Posterior cingulate gyrus (tissue), 11 donors: Measurements from ENCODE around the gene DGCR8.

Experiments used
- DNase-seq, 10 donors: peaks; one replicate each; pipeline versions ENCODE4 v3.0.0 to v3.0.0-alpha.2; 2020 to 2021; ENCODE audit warnings: mixed read lengths in 3 of 10
- intact Hi-C: fragments of 100-400 bp; cut with DNase I; formaldehyde crosslinking; loops from one replicate; pipeline ENCODE4 v1.15.1; 2023

Gene DGCR8

DNA sequence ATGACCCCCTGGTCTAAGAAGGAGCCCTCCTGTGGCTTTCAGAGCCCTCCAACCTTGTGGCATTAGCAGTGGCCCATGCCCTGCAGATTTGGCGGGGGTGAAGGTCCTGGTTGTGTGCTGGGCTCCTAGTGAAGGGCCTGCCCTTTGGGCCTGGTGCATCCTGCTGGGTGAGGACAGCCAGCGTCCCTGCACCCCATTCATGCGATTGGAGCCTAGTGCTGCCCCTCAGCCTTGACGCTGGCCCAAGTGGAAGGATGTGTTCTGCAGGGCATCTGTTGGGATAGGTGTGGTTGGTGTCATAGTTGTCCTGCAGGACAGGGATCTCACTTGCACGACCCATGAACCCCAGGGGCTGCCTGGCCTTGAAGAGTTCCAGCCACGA, 28.1 kb upstream of the DGCR8 start:
- peak in 1 of 10 donors; percentile 77 for DNase-seq
- intact Hi-C loops = no loop called here

DNA sequence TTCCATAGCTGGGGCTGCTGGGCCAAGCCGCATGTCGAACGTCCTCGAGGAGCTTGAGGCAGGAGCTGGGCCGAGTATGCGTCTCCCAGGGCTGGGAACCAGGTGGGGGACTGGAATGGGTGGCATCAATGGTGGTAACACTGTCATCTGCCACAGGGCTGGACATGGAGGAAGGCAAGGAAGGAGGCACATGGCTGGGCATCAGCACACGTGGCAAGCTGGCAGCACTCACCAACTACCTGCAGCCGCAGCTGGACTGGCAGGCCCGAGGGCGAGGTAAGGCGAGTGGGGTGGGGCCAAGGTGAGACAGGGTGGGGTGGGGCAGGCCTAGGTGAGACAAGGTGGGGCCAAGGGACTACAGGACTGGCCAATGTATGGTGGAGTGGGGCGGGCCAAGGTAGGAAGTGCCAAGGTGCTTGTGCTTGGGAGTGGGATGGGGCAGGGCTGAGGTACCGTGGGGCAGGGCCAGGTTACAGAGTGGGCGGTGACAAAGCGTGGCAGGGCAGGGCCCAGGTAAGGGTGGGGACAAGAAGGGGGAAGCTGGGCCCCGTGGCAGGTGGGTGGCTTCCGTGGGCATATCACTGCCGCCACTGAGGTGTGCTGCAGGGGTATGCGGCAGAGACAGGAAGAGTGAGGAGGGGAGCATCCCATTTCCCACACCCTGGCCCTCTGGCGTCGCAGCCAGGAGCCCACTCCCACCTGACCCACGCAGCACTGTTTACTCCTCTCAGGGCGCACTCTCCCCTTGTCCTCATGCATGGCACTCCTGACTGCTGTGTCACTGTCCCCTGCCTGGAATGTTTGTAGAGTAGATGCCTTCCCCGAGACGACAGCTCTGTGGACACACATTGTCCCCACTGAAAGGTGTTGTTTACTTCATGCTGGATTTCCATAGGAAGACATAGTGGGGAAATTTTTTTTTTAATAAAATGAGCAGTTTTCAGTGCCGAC, 27.5 kb upstream of the DGCR8 start:
- intact Hi-C loops = no loop called here
- DNase-seq = peak in 1 of 10 donors; percentile 69

- intact Hi-C loops = no loop called here
- DNase-seq = peak in 1 of 10 donors; percentile 71
Measured at GRCh38 chr22:20053407-20054033, 26.5 kb upstream of the DGCR8 start.

- DNase-seq = peak in 1 of 10 donors; percentile 66
- intact Hi-C loops = no loop called here
Measured at GRCh38 chr22:20054034-20054427, 26.0 kb upstream of the DGCR8 start.

- intact Hi-C loops = no loop called here
- DNase-seq = peak in 1 of 10 donors; percentile 59
Measured at GRCh38 chr22:20054485-20054884, 25.6 kb upstream of the DGCR8 start.

DNA sequence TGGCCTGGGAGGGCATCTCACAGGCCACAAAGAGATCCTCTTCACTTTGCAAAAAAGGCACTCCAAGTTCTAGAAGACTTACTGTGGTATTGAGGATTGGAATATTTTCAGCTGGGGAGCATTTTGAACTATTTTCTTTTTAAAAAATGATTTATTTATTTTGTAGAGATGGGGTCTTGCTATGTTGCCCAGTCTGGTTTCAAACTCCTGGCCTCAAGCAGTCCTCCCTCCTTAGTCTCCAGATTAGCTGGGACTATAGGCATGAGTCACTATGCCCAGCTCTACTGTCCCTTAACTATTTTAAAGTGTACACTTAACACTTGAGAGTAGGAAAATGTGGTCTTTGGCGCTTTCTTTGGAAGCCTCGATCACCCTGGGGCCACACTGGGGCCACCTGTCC, 24.9 kb upstream of the DGCR8 start:
- intact Hi-C loops = no loop called here
- DNase-seq = no peak

DNA sequence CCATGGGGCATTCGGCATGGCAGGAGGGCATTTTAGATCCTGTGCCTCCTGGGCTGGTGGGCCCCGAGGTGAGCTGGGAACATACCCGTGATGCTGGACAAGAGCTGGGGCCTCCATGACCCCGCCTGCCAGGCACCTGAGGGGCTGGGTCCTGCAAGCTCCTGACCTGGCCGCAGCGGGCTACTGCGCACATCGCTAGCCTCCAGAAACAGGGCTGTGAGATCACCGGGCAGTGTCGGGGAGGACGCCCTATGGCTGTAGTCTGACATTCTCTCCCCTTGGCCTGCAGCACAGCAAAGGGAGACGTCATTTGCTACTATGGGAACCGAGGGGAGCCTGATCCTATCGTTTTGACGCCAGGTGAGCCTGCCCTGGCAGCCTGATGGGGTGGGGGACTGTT, 24.4 kb upstream of the DGCR8 start:
- peak in 1 of 10 donors; percentile 71 for DNase-seq
- intact Hi-C loops = no loop called here

DNA sequence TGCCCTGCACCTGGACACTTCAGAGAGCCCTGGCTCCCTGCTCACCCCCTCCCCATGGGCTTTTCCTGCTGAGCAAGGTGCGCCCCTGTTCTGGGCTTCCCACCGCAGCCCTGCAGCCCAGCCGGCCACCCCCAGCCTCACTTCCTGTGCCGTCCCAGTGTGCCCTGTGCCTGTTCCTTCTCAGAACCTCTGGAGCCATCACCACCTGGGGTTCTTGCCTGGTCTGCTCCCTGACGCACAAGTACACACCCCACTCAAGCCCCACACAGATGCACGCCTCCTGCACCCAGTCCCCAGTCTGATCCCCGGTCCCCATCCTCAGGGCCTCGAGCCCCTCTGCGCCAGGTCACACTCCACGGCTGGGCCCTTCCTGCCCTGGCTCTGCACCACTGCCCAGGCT, 23.9 kb upstream of the DGCR8 start:
- peak in 1 of 10 donors; percentile 69 for DNase-seq
- intact Hi-C loops = no loop called here

DNA sequence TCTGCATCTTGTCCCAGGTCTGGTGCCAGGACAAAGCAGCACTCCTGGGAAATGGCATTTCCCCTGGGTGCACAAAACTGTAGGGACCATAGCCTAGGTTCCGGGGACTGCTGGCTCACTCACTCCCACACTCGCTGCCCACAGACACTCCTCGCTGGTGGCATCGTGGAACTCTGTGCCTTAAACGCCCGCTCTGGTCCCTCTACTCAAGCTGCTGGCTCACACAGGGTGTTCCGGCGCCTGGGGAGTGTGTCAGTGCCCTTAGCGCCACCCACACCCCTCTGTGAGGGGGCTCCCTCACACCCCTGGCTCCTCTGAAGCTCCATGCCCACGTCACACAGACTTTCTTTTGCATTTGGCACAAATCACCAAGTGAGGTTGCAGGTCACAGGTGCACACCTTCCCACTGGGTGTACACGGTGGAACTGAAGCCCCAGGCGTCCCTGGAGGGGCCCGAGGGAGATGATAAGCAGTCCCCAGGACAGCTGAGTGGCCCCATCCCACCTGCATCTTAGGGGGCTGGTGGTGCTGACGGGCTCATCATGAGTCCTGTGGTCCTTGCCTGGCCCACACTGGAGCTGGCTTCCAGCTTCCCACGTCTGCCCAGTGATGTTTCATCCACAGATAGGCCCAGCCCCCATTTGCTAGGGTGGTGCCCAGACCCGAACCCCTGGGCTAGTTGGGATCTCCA, 23.2 kb upstream of the DGCR8 start:
- intact Hi-C loops = no loop called here

DNA sequence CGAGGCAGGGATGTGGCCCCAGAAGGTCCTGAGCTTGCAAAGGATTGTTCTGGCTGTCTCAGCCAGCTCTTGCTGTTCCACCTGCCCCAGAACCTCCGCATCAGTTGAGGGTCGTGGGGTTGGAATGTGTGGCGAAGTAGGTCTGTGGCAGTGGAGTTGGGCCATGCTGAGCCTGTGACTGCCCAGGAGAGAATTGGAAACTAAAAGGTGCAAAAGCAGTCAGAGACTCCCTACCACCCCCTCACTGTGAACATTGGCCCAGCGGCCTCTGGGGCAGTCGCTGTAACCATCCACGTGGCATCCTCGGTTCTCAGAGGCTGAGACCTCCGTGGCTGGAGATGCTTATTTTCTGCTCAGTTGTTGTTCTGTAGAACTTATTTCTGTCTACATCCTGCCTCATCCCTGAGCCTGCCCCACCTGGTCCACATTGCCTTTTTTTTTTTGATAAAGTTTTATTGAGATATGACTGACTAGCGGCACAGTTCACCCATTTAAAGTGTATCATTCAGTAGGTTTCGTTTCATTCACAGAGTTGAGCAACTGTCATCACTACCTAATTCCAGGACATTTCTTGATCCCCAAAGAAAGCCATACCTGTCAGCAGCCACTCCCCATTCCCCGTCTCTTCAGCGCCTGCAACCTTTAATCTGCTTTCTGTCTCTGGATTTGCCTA, 22.3 kb upstream of the DGCR8 start:
- intact Hi-C loops = no loop called here
- DNase-seq = peak in 2 of 10 donors; percentile 35 to 50

More for the DNA sequence above, 23.2 kb upstream of the DGCR8 start:
- peak in 3 of 10 donors; percentile 48 to 75 (median 65) for DNase-seq

- intact Hi-C loops = no loop called here
- no peak for DNase-seq
Measured at GRCh38 chr22:20058989-20059770, 20.9 kb upstream of the DGCR8 start.

DNA sequence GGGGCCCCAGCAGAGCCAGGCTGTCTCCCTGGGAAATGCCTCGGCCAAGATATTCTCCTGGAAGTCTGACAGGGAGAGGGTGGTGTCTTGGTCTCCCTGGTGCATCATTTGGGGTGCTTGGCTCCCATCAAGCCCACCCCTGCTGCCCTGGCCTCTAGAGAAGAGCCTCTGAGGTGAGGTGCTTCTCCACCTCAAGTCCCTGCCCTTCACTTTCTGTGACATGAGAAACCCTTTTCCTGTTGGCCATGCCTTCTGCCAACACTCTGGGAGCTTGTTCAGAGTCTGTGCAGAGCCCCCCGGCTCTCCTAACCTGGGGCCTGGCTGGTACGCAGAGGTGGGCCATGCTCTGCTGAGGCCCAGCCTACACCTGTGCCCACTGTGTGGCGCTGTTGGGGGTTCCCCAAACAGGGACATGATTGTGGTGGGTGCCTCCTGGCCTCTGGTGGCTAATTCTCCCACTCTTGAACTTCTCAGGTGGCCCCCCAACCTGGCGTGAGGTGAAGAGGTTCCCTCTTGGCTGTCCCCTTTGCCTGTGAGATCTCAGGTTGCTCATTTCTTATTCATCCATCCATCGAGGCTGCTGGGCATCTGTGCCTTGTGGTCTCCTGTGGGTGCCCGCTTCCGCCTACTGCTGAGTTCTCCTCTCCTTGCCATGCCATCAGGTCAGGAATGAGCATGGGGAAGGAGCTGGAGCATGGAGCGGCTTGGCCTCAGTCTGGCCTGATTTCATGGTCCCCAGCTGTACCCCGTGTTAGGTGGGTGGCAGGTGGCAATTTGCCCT, 19.2 kb upstream of the DGCR8 start:
- intact Hi-C loops = no loop called here
- DNase-seq = peak in 1 of 10 donors; percentile 75

DNA sequence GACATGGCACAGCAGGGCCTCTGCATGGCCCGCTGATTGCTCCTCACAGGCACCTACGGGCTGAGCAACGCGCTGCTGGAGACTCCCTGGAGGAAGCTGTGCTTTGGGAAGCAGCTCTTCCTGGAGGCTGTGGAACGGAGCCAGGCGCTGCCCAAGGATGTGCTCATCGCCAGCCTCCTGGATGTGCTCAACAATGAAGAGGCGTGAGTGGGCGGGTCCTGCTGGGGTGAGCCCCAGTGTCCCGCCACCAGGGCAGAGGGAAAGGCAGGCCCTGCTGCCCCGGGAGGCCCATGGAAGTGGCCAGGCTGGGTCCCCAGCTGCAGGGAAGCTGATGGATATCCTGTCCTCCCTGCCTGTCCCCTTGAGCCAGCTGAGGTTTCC, 18.6 kb upstream of the DGCR8 start:
- peak in 7 of 10 donors; percentile 29 to 91 (median 56) for DNase-seq
- intact Hi-C loops = no loop called here

- DNase-seq = peak in 2 of 10 donors; percentile 70 to 77
- intact Hi-C loops = no loop called here
Measured at GRCh38 chr22:20062043-20062765, 17.8 kb upstream of the DGCR8 start.

DNA sequence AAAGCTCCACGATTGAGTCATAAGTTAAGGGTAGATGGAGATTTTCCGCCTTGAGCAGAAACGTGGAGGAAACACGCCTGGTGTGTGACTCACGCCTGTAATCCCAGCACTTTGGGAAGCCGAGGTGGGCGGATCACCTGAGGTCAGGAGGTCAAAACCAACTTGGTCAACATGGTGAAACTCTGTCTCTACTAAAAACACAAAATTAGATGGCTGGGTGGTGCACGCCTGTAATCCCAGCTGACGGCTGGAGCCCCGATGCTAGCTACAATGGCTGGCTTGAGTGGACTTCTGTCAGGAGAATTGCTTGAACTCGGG, 17.3 kb upstream of the DGCR8 start:
- intact Hi-C loops = no loop called here
- DNase-seq = no peak

DNA sequence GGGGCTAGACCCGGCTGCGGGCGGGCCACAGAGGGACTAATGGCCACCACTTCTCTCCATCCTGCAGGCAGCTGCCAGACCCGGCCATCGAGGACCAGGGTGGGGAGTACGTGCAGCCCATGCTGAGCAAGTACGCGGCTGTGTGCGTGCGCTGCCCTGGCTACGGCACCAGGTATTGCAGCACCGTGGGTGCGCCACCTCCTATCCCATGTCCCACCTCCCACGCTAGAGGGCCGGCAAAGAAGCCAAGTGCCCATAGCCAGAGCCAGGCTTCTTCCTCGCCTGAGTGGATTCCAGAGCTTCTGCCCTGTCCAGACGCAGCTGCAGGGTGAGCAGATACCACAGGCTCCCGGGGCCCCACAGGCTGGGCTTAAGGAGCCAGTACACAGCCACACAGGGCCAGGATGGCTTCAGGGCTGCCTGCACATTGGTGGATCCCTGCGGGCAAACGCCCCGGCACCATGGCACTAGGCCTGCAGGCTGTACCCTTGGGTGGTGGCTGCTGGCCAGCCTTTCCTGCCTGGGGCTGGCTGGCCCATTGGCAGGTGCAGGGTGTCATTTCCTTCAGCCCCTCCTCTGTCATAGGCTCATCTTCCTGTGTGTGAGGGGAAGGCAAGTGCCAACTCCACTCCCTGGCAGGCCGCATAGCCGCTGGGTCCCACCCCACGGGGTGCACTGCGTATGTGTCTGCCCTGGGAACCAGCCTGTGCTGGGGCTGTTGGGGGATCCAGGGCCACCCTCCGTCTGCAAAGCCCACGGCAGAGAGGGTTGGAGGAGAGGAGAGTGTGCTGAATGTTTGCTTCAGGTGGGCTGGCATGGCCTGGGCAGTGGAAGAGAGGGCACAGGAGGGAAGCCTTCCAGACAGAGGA, 16.5 kb upstream of the DGCR8 start:
- intact Hi-C loops = no loop called here
- peak in 1 of 10 donors; percentile 64 for DNase-seq

GRCh38 chr22:20064140-20064480, 15.9 kb upstream of the DGCR8 start:
- DNase-seq = peak in 1 of 10 donors; percentile 77
- intact Hi-C loops = no loop called here
